HCT116 (cell line): ENCODE results near the gene NLN. TPM values are rescaled to one million over a fixed set of nuclear protein-coding genes. Genes with fewer than 3 reads are reported as not detected.

Experiments used
- ATAC-seq: fragments of 200-7000 bp; cut with Tn5 transposase; 2 replicates; pipeline ENCODE4 v1.9.1; 2020; ENCODE audit warnings: mild to moderate bottlenecking, moderate library complexity
- BruUV-seq: library from RNA; stranded (reverse); fragments of 400-500 nt; replicated peaks from 2 replicates; lab custom pipeline; 2021; lab: Mats Ljungman, UMichigan
- CTCF ChIA-PET: fragments of 300-600 bp; sonication (Branson Sonifier 250); formaldehyde crosslinking; loops from one replicate; lab custom pipeline; 2021; ENCODE audit warnings: antibody characterized with exemption; lab: Charles Lee
- POLR2A ChIA-PET: fragments of 300-600, 350-600 bp; sonication (Branson Sonifier 250); formaldehyde crosslinking; loops from one replicate; lab custom pipeline; 2021; ENCODE audit warnings: antibody characterized with exemption; lab: Charles Lee
- RAD21 ChIA-PET, 2 experiments: fragments of 300-600 bp; sonication (Branson Sonifier 250); formaldehyde crosslinking; loops; one replicate each; lab custom pipeline; 2023; ENCODE audit warnings: low total read pairs in 2 of 2; ENCODE audit not compliant: uncharacterized antibody in 2 of 2, unreplicated experiment in 2 of 2, low non-redundant PET in 1 of 2; lab: Charles Lee
- DNase-seq: peaks from one replicate; pipeline ENCODE4 v3.0.0-alpha.2; 2010; ENCODE audit warnings: low read depth, low spot score
- H2AFZ ChIP-seq: fragments of 200-600 bp; shearing (Covaris generic), sonication (generic); 2 replicates; pipeline ENCODE4 v1.6.1; 2017; ENCODE audit warnings: low read depth, mixed run types, mixed read lengths, antibody characterized with exemption, low read length; ENCODE audit not compliant: poor library complexity, severe bottlenecking
- H3K27ac ChIP-seq: 2 replicates; pipeline ENCODE4 v1.5.1; 2012; ENCODE audit warnings: low read depth, low read length
- H3K27me3 ChIP-seq: fragments of 200-600 bp; sonication (generic); 2 replicates; pipeline ENCODE4 v1.6.1; 2016; ENCODE audit warnings: mixed run types, low read length, mixed read lengths; ENCODE audit not compliant: insufficient read depth
- H3K36me3 ChIP-seq, 2 experiments: fragments of 200-500 bp in 1 of 2; fragments of 200-600 bp in 1 of 2; sonication (Bioruptor generic) in 1 of 2; sonication (generic) in 1 of 2; 2 replicates each; pipeline versions ENCODE4 v1.5.1 to v1.6.1; 2014 to 2016; ENCODE audit warnings: low read length in 2 of 2, inconsistent platforms in 1 of 2, mixed read lengths in 1 of 2, mixed run types in 1 of 2; ENCODE audit not compliant: insufficient read depth in 2 of 2, control insufficient read depth in 1 of 2
- H3K4me1 ChIP-seq, 2 experiments: fragments of 200-600 bp in 1 of 2; sonication (generic) in 1 of 2; 2 replicates each; pipeline versions ENCODE4 v1.5.1 to v1.6.1; 2012 to 2017; ENCODE audit warnings: low read length in 2 of 2, inconsistent platforms in 1 of 2, mild to moderate bottlenecking in 1 of 2, mixed read lengths in 1 of 2, mixed run types in 1 of 2, moderate library complexity in 1 of 2; ENCODE audit not compliant: insufficient read depth in 2 of 2, control insufficient read depth in 1 of 2
- H3K4me2 ChIP-seq: fragments of 200-600 bp; sonication (generic); 2 replicates; pipeline ENCODE4 v1.6.1; 2017; ENCODE audit warnings: mixed run types, low read length, mixed read lengths
- H3K4me3 ChIP-seq, 2 experiments: fragments of 200-600 bp in 1 of 2; sonication (generic) in 1 of 2; replicated peaks in 1 of 2; 2 replicates each; pipeline ENCODE4 v1.5.1; 2011 to 2016; ENCODE audit warnings: low read length in 2 of 2, control low read depth in 1 of 2, low read depth in 1 of 2, mild to moderate bottlenecking in 1 of 2, mixed read lengths in 1 of 2, mixed run types in 1 of 2
- H3K79me2 ChIP-seq: fragments of 200-600 bp; sonication (generic); 2 replicates; pipeline ENCODE4 v1.6.1; 2017; ENCODE audit warnings: mild to moderate bottlenecking, mixed run types, low read length, moderate library complexity, mixed read lengths; ENCODE audit not compliant: insufficient read depth
- H3K9ac ChIP-seq: fragments of 200-600 bp; sonication (generic); 2 replicates; pipeline ENCODE4 v1.6.1; 2016; ENCODE audit warnings: low read length, mixed read lengths
- H3K9me2 ChIP-seq: fragments of 200-600 bp; sonication (generic), shearing (Covaris generic); 2 replicates; pipeline ENCODE4 v1.6.1; 2017; ENCODE audit warnings: mixed run types, mild to moderate bottlenecking, moderate library complexity; ENCODE audit not compliant: insufficient read depth
- H3K9me3 ChIP-seq, 2 experiments: fragments of 200-500 bp in 1 of 2; fragments of 200-600 bp in 1 of 2; sonication (Bioruptor generic) in 1 of 2; sonication (generic) in 1 of 2; 2 replicates each; pipeline ENCODE4 v1.6.1; 2014 to 2017; ENCODE audit warnings: low read length in 2 of 2, mixed read lengths in 2 of 2, inconsistent platforms in 1 of 2, low read depth in 1 of 2, mild to moderate bottlenecking in 1 of 2, mixed run types in 1 of 2, moderate library complexity in 1 of 2; ENCODE audit not compliant: control insufficient read depth in 1 of 2, insufficient read depth in 1 of 2
- H4K20me1 ChIP-seq: fragments of 200-600 bp; sonication (generic), shearing (Covaris generic); 2 replicates; pipeline ENCODE4 v1.6.1; 2017; ENCODE audit warnings: mixed run types, mild to moderate bottlenecking, moderate library complexity; ENCODE audit not compliant: insufficient read depth
- CBX3 ChIP-seq: IDR thresholded peaks from 2 replicates; pipeline ENCODE4 v1.6.1; 2012; ENCODE audit warnings: low read depth
- CEBPB ChIP-seq: IDR thresholded peaks from 2 replicates; pipeline ENCODE4 v1.6.1; 2012; ENCODE audit warnings: low read depth
- CTCF ChIP-seq, 3 experiments: fragments of 200-600 bp in 1 of 3; sonication (generic) in 1 of 3; IDR thresholded peaks in 2 of 3; conservative IDR thresholded peaks in 1 of 3; 2 replicates each; pipeline ENCODE4 v1.5.1; 2012 to 2017; ENCODE audit warnings: low read depth in 2 of 3, low read length in 2 of 3, antibody characterized with exemption in 1 of 3, borderline replicate concordance in 1 of 3, control low read depth in 1 of 3, mild to moderate bottlenecking in 1 of 3, mixed read lengths in 1 of 3, mixed run types in 1 of 3, moderate library complexity in 1 of 3; ENCODE audit not compliant: insufficient read depth in 1 of 3
- EGR1 ChIP-seq: IDR thresholded peaks from 2 replicates; pipeline ENCODE4 v1.6.1; 2012; ENCODE audit warnings: low read depth
- ELF1 ChIP-seq: IDR thresholded peaks from 2 replicates; pipeline ENCODE4 v1.6.1; 2012; ENCODE audit warnings: low read depth, borderline replicate concordance
- EZH2 ChIP-seq: fragments of 200-600 bp; sonication (generic); IDR thresholded peaks from 2 replicates; pipeline ENCODE4 v1.6.1; 2017; ENCODE audit warnings: antibody characterized with exemption, mixed run types
- EZH2phosphoT487 ChIP-seq: fragments of 200-600 bp; IDR thresholded peaks from 2 replicates; pipeline ENCODE4 v1.6.1; 2018; ENCODE audit warnings: antibody characterized with exemption, borderline replicate concordance
- JUND ChIP-seq: IDR thresholded peaks from 2 replicates; pipeline ENCODE4 v1.6.1; 2012
- POLR2A ChIP-seq: IDR thresholded peaks from 2 replicates; pipeline ENCODE4 v1.7.0; 2011; ENCODE audit warnings: borderline replicate concordance; ENCODE audit not compliant: insufficient read depth, insufficient read length; ENCODE audit errors: extremely low read depth
- POLR2AphosphoS5 ChIP-seq: IDR thresholded peaks from 2 replicates; pipeline ENCODE4 v1.6.1; 2011; ENCODE audit warnings: mild to moderate bottlenecking, low read depth, low read length, moderate library complexity
- SIN3A ChIP-seq: IDR thresholded peaks from 2 replicates; pipeline ENCODE4 v1.6.1; 2012; ENCODE audit warnings: low read depth
- SP1 ChIP-seq: IDR thresholded peaks from 2 replicates; pipeline ENCODE4 v1.6.1; 2012; ENCODE audit warnings: low read depth
- SRF ChIP-seq: IDR thresholded peaks from 2 replicates; pipeline ENCODE4 v1.6.1; 2012; ENCODE audit warnings: low read depth
- YY1 ChIP-seq: IDR thresholded peaks from 2 replicates; pipeline ENCODE4 v1.6.1; 2011; ENCODE audit warnings: low read length, low read depth, moderate library complexity, mild to moderate bottlenecking; ENCODE audit not compliant: insufficient replicate concordance; ENCODE audit errors: extremely low read depth
- ZBTB33 ChIP-seq: IDR thresholded peaks from 2 replicates; pipeline ENCODE4 v1.6.1; 2011; ENCODE audit warnings: mild to moderate bottlenecking, low read length, moderate library complexity; ENCODE audit not compliant: insufficient replicate concordance; ENCODE audit errors: extremely low read depth
- ZFX ChIP-seq: fragments of 450-650 bp; IDR thresholded peaks from 2 replicates; pipeline ENCODE4 v1.6.1; 2017
- ZNF274 ChIP-seq: fragments of 200-500 bp; sonication (Bioruptor generic); IDR thresholded peaks from 2 replicates; pipeline ENCODE4 v1.6.1; 2014; ENCODE audit warnings: mild to moderate bottlenecking, low read depth, low read length, inconsistent platforms
- intact Hi-C: fragments of 100-400 bp; cut with micrococcal nuclease; formaldehyde crosslinking; loops from 2 replicates; pipeline ENCODE4 v1.10.0; 2022
- total RNA-seq: library from RNA; stranded (reverse); gene quantifications from one replicate; pipeline ENCODE4 v1.2.1, GENCODE V29; 2021; ENCODE audit not compliant: unreplicated experiment
- TF ChIP-seq, protein P1 (sequence below): IDR thresholded peaks from 2 replicates; pipeline ENCODE4 v1.6.1; 2012; ENCODE audit warnings: low read depth
- TF ChIP-seq, protein P2 (sequence below): IDR thresholded peaks from 2 replicates; pipeline ENCODE4 v1.6.1; 2012
- TF ChIP-seq, protein P3 (sequence below): IDR thresholded peaks from 2 replicates; pipeline ENCODE4 v1.6.1; 2012

The NLN gene
- total RNA-seq, 1 experiment from 2014 or later, result 67.6 TPM

GRCh38 chr5:65727491-65728156, 5.6 kb downstream of the NLN start:
- Histone ChIP-seq H2AFZ (no peak overlapping the region), H3K79me2 (peaks cover 88% of the 10 kb centered on the region), H3K36me3 (no peaks in the 10 kb centered on the region), H3K9ac (no peak overlapping the region), H3K27ac (no peak overlapping the region), H3K27me3 (no peaks in the 10 kb centered on the region), H3K9me2 (no peaks in the 10 kb centered on the region), H3K4me1 (peaks cover 5 to 23% of the 10 kb centered on the region in 2 experiments; a peak in 3 of 4 replicates), H3K9me3 (no peaks in the 10 kb centered on the region), H4K20me1 (no peaks in the 10 kb centered on the region), H3K4me2 (no peak overlapping the region), H3K4me3 (no peak overlapping the region)
- CTCF ChIA-PET, result no interaction called here
- no TSS peak for BruUV-seq
- TF ChIP-seq CTCF (IDR thresholded peaks at IDR 0.05 in 2 of 3, conservative IDR thresholded peaks at IDR 0.05 in 1 of 3; ENCODE audit: borderline replicate concordance in 1 of 3, insufficient read depth in 1 of 3, low read depth in 2 of 3, low read length in 2 of 3) (no peak), POLR2AphosphoS5 (no peak), JUND (no peak), YY1 (no peak), ZFX (no peak), SIN3A (no peak), EGR1 (no peak), ZNF274 (no peak), CBX3 (no peak), CEBPB (no peak), EZH2phosphoT487 (no peak), SRF (no peak), ZBTB33 (no peak), SP1 (no peak), EZH2 (no peak), POLR2A (no peak), ELF1 (no peak)
- TF ChIP-seq, protein P1, sequence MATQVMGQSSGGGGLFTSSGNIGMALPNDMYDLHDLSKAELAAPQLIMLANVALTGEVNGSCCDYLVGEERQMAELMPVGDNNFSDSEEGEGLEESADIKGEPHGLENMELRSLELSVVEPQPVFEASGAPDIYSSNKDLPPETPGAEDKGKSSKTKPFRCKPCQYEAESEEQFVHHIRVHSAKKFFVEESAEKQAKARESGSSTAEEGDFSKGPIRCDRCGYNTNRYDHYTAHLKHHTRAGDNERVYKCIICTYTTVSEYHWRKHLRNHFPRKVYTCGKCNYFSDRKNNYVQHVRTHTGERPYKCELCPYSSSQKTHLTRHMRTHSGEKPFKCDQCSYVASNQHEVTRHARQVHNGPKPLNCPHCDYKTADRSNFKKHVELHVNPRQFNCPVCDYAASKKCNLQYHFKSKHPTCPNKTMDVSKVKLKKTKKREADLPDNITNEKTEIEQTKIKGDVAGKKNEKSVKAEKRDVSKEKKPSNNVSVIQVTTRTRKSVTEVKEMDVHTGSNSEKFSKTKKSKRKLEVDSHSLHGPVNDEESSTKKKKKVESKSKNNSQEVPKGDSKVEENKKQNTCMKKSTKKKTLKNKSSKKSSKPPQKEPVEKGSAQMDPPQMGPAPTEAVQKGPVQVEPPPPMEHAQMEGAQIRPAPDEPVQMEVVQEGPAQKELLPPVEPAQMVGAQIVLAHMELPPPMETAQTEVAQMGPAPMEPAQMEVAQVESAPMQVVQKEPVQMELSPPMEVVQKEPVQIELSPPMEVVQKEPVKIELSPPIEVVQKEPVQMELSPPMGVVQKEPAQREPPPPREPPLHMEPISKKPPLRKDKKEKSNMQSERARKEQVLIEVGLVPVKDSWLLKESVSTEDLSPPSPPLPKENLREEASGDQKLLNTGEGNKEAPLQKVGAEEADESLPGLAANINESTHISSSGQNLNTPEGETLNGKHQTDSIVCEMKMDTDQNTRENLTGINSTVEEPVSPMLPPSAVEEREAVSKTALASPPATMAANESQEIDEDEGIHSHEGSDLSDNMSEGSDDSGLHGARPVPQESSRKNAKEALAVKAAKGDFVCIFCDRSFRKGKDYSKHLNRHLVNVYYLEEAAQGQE, result no peak
- TF ChIP-seq, protein P2, sequence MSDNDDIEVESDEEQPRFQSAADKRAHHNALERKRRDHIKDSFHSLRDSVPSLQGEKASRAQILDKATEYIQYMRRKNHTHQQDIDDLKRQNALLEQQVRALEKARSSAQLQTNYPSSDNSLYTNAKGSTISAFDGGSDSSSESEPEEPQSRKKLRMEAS, result no peak
- TF ChIP-seq, protein P3, sequence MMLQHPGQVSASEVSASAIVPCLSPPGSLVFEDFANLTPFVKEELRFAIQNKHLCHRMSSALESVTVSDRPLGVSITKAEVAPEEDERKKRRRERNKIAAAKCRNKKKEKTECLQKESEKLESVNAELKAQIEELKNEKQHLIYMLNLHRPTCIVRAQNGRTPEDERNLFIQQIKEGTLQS, result no peak
- no peak for ATAC-seq
- RAD21 ChIA-PET, result no interaction called here
- DNase-seq, result no peak
- intact Hi-C loops, result no loop called here
- POLR2A ChIA-PET, result no interaction called here
